HG03457 (cell line): ENCODE measurements around the gene CDC25B.

Experiments used
- ATAC-seq: cut with Tn5 transposase; IDR thresholded peaks from one replicate; pipeline ENCODE4 v1.9.1; 2021; ENCODE audit warnings: moderate number of reproducible peaks; ENCODE audit not compliant: unreplicated experiment

The CDC25B gene

GRCh38 chr20:3763671-3764601 lies 32.2 kb upstream of the CDC25B start:
- ATAC-seq = no peak

- ATAC-seq = no peak
Measured at GRCh38 chr20:3764659-3765058, 31.5 kb upstream of the CDC25B start.

GRCh38 chr20:3765171-3765882 lies 30.8 kb upstream of the CDC25B start:
- no peak for ATAC-seq

- no peak for ATAC-seq
Measured at GRCh38 chr20:3766422-3767109, 29.5 kb upstream of the CDC25B start.

GRCh38 chr20:3767110-3767426 lies 29.0 kb upstream of the CDC25B start:
- no peak for ATAC-seq

GRCh38 chr20:3767427-3768341 lies 28.4 kb upstream of the CDC25B start, which contains the start of gene ADISSP:
Gene ADISSP, minus strand, starts transcription at chr20:3767753. Its CDS starts 7,653 bp downstream, at chr20:3760100.
- peak; percentile 91 for ATAC-seq

- no peak for ATAC-seq
Measured at GRCh38 chr20:3768342-3769130, 27.6 kb upstream of the CDC25B start.

GRCh38 chr20:3771552-3772058 lies 24.5 kb upstream of the CDC25B start:
- no peak for ATAC-seq

GRCh38 chr20:3775457-3776108 lies 20.5 kb upstream of the CDC25B start:
- no peak for ATAC-seq

GRCh38 chr20:3777381-3777715 lies 18.8 kb upstream of the CDC25B start:
- no peak for ATAC-seq

GRCh38 chr20:3777716-3778629 lies 18.1 kb upstream of the CDC25B start:
- ATAC-seq = no peak

GRCh38 chr20:3778976-3779375 lies 17.1 kb upstream of the CDC25B start:
- no peak for ATAC-seq

- no peak for ATAC-seq
Measured at GRCh38 chr20:3781153-3781910, 14.8 kb upstream of the CDC25B start, which contains the start of gene SPEF1. Gene SPEF1, minus strand, starts transcription at chr20:3781448. Its CDS starts 161 bp downstream, at chr20:3781287.

GRCh38 chr20:3782597-3782996 lies 13.5 kb upstream of the CDC25B start:
- no peak for ATAC-seq

GRCh38 chr20:3783068-3783489 lies 13.0 kb upstream of the CDC25B start:
- ATAC-seq = no peak

- no peak for ATAC-seq
Measured at GRCh38 chr20:3783511-3784195, 12.5 kb upstream of the CDC25B start.
